ENCODE measurements around the gene NT5DC1.

The NT5DC1 gene

DNA sequence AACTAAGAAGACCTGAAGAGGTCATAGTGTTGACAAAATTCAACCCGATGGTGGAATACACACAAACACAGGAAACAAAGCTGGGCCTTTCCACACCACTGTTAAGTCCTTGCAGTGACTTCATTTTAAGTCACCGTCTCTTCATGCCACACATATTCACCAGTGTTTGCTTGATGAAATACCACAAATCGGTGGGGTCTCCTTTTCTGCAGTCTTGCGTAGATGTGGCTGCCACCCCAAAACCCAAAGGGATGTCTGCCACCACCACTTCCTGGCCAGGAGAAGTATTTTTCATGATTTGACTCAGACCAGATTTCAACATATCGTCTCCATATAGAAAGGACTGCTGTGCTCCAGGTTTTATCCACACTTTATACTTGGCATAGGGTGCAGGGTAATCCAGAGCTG is 36.3 kb downstream of the NT5DC1 start:
- no peak for DNase-seq (ENCODE audit: extremely low read depth, low read depth)
- TF ChIP-seq, protein P1, sequence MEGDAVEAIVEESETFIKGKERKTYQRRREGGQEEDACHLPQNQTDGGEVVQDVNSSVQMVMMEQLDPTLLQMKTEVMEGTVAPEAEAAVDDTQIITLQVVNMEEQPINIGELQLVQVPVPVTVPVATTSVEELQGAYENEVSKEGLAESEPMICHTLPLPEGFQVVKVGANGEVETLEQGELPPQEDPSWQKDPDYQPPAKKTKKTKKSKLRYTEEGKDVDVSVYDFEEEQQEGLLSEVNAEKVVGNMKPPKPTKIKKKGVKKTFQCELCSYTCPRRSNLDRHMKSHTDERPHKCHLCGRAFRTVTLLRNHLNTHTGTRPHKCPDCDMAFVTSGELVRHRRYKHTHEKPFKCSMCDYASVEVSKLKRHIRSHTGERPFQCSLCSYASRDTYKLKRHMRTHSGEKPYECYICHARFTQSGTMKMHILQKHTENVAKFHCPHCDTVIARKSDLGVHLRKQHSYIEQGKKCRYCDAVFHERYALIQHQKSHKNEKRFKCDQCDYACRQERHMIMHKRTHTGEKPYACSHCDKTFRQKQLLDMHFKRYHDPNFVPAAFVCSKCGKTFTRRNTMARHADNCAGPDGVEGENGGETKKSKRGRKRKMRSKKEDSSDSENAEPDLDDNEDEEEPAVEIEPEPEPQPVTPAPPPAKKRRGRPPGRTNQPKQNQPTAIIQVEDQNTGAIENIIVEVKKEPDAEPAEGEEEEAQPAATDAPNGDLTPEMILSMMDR (IDR thresholded peaks at IDR 0.05; ENCODE audit: low read depth, low read length) = no peak

DNA sequence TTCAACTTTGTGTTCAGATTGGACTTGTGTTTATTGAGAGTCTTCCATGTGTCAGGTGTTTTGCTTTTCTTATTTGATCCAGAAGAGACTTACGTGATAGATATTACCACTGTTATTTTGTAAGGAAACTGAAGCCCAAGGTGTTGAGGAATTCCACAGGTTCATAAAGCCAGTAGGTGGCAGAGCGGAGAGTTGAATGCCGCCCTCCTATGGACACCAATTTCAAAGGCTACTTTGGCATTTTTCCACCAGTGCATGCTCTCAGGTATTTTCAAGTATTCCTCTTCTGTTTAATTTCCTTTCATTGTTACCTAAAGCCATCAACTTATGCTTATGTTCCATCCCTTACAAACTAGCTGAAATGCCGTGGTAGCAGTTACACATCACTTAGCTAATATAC is 39.3 kb downstream of the NT5DC1 start:
- TF ChIP-seq, protein P1 (IDR thresholded peaks at IDR 0.05; ENCODE audit: low read depth, low read length) = no peak
- DNase-seq (ENCODE audit: extremely low read depth, low read depth) = no peak

DNA sequence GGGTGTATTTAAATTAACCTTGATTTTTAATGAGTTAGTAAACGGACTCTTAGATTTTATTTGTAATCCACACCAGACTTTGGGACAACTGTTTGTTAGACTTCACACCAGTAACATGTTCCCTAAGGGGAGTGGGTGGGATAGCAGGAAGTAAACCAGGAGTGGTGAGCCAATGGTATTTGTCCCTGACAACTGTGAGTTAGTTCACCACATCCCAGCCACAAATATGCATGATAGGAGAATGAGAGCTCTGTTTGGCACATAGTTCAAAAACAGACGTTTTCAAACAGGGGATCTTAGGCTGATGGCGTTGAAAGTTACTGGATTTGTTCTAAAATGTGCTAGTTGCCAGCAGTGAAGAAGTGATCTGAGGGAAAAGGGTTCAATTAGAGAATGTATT is 44.0 kb downstream of the NT5DC1 start:
- no peak for DNase-seq (ENCODE audit: extremely low read depth, low read depth)
- TF ChIP-seq, protein P1 (IDR thresholded peaks at IDR 0.05; ENCODE audit: low read depth, low read length) = no peak

DNA sequence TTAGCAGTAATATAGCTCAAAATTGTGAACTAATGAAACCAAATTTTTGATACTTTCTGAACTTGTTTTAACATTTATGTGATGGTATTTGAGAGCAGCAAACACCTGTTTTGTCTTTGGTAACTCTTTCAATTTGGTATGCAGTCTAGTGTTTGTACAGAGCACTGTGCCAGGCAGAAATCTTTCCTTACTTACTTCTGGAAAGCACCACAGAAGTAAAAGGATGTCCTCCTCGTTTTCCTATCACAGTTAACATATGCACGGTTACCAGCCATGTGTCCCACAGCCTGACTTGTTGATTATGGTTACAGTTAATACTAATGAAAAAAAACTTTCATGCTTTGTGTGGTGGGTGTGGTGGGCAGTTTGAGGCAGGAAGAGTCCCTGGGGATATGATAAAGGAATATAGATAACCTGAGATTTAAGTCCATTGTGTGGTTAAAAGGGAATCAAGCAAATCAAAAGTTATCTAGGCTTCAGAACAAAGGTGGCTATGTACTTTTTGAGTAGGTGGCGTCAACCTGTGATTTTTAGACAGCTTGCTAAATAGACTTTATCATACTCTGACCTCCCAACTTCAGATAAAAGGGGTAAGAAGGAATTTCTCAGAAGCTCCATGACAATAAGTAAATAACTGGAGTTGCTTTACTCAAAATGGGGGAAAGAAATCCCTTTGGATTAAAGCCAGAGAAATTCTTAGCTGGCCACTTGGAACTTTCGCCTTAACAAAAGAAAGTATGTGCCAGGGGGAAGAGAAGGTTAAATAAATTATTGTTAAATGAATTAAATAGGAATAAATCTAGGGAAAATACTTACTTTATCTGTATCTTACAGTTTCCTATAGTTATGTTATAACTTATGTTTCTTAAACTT is 45.4 kb downstream of the NT5DC1 start:
- TF ChIP-seq, protein P1 (IDR thresholded peaks at IDR 0.05; ENCODE audit: low read depth, low read length) = no peak
- DNase-seq (ENCODE audit: extremely low read depth, low read depth) = no peak

DNA sequence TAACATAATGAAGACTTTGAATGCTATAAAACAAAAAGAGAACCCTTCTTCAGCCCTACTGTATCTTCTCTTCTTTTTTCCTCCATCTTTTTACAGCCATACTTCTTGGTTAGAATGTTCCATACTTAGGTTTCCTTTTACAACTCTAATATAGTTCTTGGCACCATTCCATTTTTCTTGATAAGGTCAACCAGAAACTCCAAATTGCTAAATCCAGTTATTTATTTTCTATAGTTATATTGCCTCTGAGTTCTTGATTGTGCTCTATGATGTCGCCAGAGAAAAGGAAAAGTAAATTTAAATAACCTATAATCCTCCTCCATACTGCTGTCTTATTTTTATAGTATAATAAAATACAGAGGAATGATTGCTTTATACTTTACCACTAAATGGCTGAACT is 52.0 kb downstream of the NT5DC1 start:
- DNase-seq (ENCODE audit: extremely low read depth, low read depth) = no peak
- TF ChIP-seq, protein P1 (IDR thresholded peaks at IDR 0.05; ENCODE audit: low read depth, low read length) = no peak

DNA sequence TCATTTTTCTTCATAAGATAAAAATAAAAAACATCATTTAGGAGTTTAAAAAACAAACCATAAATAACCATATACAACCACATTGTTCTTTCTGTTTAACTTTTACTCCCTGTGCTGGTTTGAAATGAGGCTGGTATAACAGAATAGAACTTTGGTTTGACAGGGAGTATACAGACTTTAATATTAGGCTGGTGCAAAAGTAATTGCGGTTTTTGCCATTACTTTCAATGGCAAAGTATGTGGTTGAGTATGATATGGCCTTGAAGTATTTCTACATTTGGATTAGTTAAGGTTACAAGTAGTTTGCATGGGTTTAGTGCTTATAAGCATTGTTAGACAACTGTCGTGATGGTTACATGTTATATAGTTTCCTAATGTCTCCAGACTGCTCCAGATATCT is 54.2 kb downstream of the NT5DC1 start:
- TF ChIP-seq, protein P1 (IDR thresholded peaks at IDR 0.05; ENCODE audit: low read depth, low read length) = no peak
- DNase-seq (ENCODE audit: extremely low read depth, low read depth) = no peak

DNA sequence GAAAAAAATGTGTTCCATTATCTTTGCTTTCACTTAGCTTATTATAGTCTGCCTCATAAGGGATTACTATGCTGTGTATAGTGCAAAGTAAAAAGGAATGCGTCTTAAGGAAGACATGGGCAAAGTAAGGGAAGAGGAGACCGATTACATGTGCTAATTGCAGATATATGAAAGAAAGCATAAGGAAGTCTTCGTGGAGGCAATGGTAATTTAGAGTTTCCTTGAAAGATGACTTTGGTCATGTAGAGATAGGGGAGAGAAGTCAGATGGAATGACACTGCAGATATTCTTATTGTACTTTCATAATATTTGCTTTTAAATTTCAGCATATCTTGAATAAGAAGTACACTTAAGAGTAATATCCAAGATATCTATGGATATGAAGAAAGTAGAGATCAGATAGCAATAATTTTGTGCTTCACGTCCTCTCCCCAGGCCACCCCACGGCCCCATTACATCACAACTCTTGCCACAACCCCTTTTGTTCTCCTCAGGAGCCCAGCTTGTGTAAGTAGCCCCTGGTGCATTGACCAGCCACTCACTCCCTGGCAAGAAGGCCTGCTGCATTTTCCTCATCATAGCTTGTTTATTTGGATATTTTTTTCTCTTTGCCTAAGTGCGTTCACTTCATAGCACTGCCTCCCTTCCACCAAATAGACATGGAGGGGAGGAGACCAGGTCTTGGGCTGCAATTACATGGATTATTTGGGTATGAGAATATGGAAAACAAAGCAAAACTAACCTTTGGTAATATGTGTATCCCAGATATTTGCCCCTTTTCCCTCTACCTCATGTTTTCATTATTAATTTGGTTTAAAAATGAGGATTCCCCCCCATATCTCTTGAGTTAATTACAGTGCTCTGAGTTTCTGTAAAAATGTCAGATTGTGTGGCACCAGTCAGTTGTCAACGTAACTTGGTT is 56.0 kb downstream of the NT5DC1 start:
- TF ChIP-seq, protein P1 (IDR thresholded peaks at IDR 0.05; ENCODE audit: low read depth, low read length) = no peak
- DNase-seq (ENCODE audit: extremely low read depth, low read depth) = no peak

Data from AG09319 (cell line).